Cardiac fibroblast (primary cell): ENCODE data around the gene GRB2.

ENCODE experiments used
- DNase-seq, 2 donors: peaks; one replicate each; pipeline versions ENCODE4 v3.0.0 to v3.0.0-alpha.2; 2010; ENCODE audit warnings: low read depth in 2 of 2
- H3K4me3 ChIP-seq, 2 donors: replicated peaks in 1 of 2; 1 replicate in 1 of 2; 2 replicates in 1 of 2; pipeline ENCODE4 v1.5.1; 2011; ENCODE audit warnings: low read depth in 2 of 2, low read length in 2 of 2, mild to moderate bottlenecking in 2 of 2, moderate library complexity in 1 of 2
- CTCF ChIP-seq: IDR thresholded peaks from one replicate; pipeline ENCODE4 v1.5.1; 2011; ENCODE audit warnings: low read depth, mild to moderate bottlenecking, low read length, inconsistent platforms

Gene GRB2

GRCh38 chr17:75269844-75270217 is 135.6 kb downstream of the GRB2 start:
- peak in 1 of 2 donors; percentile 10 for DNase-seq
- TF ChIP-seq CTCF = no peak
- H3K4me3 ChIP-seq = peak overlapping the region; percentile 82 to 92
